ENCODE results near the gene YWHAB. TPM values are rescaled to one million over a fixed set of nuclear protein-coding genes. Genes with fewer than 3 reads are reported as not detected.

The YWHAB gene
- total and polyA plus RNA-seq, 2 donors (not counting 1 experiment from before 2014, with no cell fraction given) = 80.3 to 200 TPM

- H3K9ac ChIP-seq (ENCODE audit: low read length) = no peak overlapping the region
- H3K4me1 ChIP-seq (ENCODE audit: control insufficient read depth in 2 of 2, insufficient read depth in 2 of 2, low read length in 2 of 2) = no peaks in the 10 kb centered on the region
- H3K27ac Mint-ChIP-seq = no peak overlapping the region
- no peaks in the 10 kb centered on the region for H4K20me1 ChIP-seq (ENCODE audit: control insufficient read depth, insufficient read depth, low read length, poor library complexity, severe bottlenecking)
- DNase-seq (no peak), ATAC-seq (ENCODE audit: low read depth) (no peak)
- no peaks in the 10 kb centered on the region for H3K9me3 ChIP-seq (ENCODE audit: control extremely low read depth in 1 of 3, control insufficient read depth in 2 of 3, insufficient read depth in 1 of 3, low read length in 2 of 3)
- H3K79me2 ChIP-seq (ENCODE audit: control insufficient read depth, insufficient read depth, low read length) = no peaks in the 10 kb centered on the region
- TF ChIP-seq, protein P1, sequence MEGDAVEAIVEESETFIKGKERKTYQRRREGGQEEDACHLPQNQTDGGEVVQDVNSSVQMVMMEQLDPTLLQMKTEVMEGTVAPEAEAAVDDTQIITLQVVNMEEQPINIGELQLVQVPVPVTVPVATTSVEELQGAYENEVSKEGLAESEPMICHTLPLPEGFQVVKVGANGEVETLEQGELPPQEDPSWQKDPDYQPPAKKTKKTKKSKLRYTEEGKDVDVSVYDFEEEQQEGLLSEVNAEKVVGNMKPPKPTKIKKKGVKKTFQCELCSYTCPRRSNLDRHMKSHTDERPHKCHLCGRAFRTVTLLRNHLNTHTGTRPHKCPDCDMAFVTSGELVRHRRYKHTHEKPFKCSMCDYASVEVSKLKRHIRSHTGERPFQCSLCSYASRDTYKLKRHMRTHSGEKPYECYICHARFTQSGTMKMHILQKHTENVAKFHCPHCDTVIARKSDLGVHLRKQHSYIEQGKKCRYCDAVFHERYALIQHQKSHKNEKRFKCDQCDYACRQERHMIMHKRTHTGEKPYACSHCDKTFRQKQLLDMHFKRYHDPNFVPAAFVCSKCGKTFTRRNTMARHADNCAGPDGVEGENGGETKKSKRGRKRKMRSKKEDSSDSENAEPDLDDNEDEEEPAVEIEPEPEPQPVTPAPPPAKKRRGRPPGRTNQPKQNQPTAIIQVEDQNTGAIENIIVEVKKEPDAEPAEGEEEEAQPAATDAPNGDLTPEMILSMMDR (IDR thresholded peaks at IDR 0.05) = no peak
- TF ChIP-seq EZH2 (IDR thresholded peaks at IDR 0.05; ENCODE audit: borderline replicate concordance, insufficient read depth, low read depth, low read length, poor library complexity, severe bottlenecking) = no peak
- H3K27me3 Mint-ChIP-seq = no peaks in the 10 kb centered on the region
- H3K4me2 ChIP-seq (replicated peaks; ENCODE audit: low read depth, low read length, poor library complexity, severe bottlenecking) = no peak overlapping the region
- intact Hi-C loops (cut with micrococcal nuclease) = no loop called here
- H3K4me3 ChIP-seq (ENCODE audit: control extremely low read depth in 1 of 5, extremely low read depth in 1 of 5, insufficient read depth in 1 of 5, low read depth in 2 of 5, low read length in 4 of 5) = no peak overlapping the region
- no peak overlapping the region for H3K4me3 Mint-ChIP-seq
- H3K36me3 ChIP-seq (replicated peaks in 1 of 2; ENCODE audit: control extremely low read depth in 1 of 2, control insufficient read depth in 1 of 2, extremely low read depth in 1 of 2, insufficient read depth in 2 of 2, low read length in 1 of 2) = peaks cover 0 to 28% of the 10 kb centered on the region in 2 experiments
- H3K4me1 Mint-ChIP-seq = no peaks in the 10 kb centered on the region
- 98% methylated on average over 11 of the region's 12 CpGs for WGBS (ENCODE audit: insufficient coverage)
- H3K27ac ChIP-seq (ENCODE audit: low read length in 2 of 2) = no peak overlapping the region
- POLR2A ChIA-PET = no interaction called here
- H3K27me3 ChIP-seq (replicated peaks in 1 of 4; ENCODE audit: control extremely low read depth in 1 of 4, control insufficient read depth in 3 of 4, insufficient read depth in 4 of 4, low read length in 3 of 4) = no peaks in the 10 kb centered on the region
- no peaks in the 10 kb centered on the region for H3K9me3 Mint-ChIP-seq (ENCODE audit: insufficient read depth)
- CTCF ChIA-PET = no interaction called here
- H2AFZ ChIP-seq (ENCODE audit: insufficient read depth, low read depth, low read length, poor library complexity, severe bottlenecking) = no peak overlapping the region
These were observed 31.1 kb downstream of the YWHAB start for GRCh38 chr20:44916586-44916985.

GRCh38 chr20:44917399-44917798 is 31.9 kb downstream of the YWHAB start:
- ChIA-PET CTCF (no interaction called here), POLR2A (no interaction called here)
- no peaks in the 10 kb centered on the region for H3K9me3 ChIP-seq (ENCODE audit: control extremely low read depth in 1 of 3, control insufficient read depth in 2 of 3, insufficient read depth in 1 of 3, low read length in 2 of 3)
- no peak overlapping the region for H3K9ac ChIP-seq (ENCODE audit: low read length)
- H3K27me3 ChIP-seq (replicated peaks in 1 of 4; ENCODE audit: control extremely low read depth in 1 of 4, control insufficient read depth in 3 of 4, insufficient read depth in 4 of 4, low read length in 3 of 4) = no peaks in the 10 kb centered on the region
- H3K27ac ChIP-seq (ENCODE audit: low read length in 2 of 2) = no peak overlapping the region
- Mint-ChIP-seq H3K27me3 (no peaks in the 10 kb centered on the region), H3K4me3 (no peak overlapping the region), H3K4me1 (no peaks in the 10 kb centered on the region), H3K27ac (no peak overlapping the region), H3K9me3 (ENCODE audit: insufficient read depth) (no peaks in the 10 kb centered on the region)
- H3K4me2 ChIP-seq (replicated peaks; ENCODE audit: low read depth, low read length, poor library complexity, severe bottlenecking) = no peak overlapping the region
- intact Hi-C loops (cut with micrococcal nuclease) = no loop called here
- no peak overlapping the region for H2AFZ ChIP-seq (ENCODE audit: insufficient read depth, low read depth, low read length, poor library complexity, severe bottlenecking)
- H3K36me3 ChIP-seq (replicated peaks in 1 of 2; ENCODE audit: control extremely low read depth in 1 of 2, control insufficient read depth in 1 of 2, extremely low read depth in 1 of 2, insufficient read depth in 2 of 2, low read length in 1 of 2) = peaks cover 0 to 28% of the 10 kb centered on the region in 2 experiments
- H4K20me1 ChIP-seq (ENCODE audit: control insufficient read depth, insufficient read depth, low read length, poor library complexity, severe bottlenecking) = no peaks in the 10 kb centered on the region
- H3K79me2 ChIP-seq (ENCODE audit: control insufficient read depth, insufficient read depth, low read length) = no peaks in the 10 kb centered on the region
- no peak overlapping the region for H3K4me3 ChIP-seq (ENCODE audit: control extremely low read depth in 1 of 5, extremely low read depth in 1 of 5, insufficient read depth in 1 of 5, low read depth in 2 of 5, low read length in 4 of 5)
- no peaks in the 10 kb centered on the region for H3K4me1 ChIP-seq (ENCODE audit: control insufficient read depth in 2 of 2, insufficient read depth in 2 of 2, low read length in 2 of 2)
- DNase-seq (no peak), ATAC-seq (ENCODE audit: low read depth) (no peak)
- no CpG with 5 or more reads among the region's 2 CpGs for WGBS (ENCODE audit: insufficient coverage)
- TF ChIP-seq EZH2 (IDR thresholded peaks at IDR 0.05; ENCODE audit: borderline replicate concordance, insufficient read depth, low read depth, low read length, poor library complexity, severe bottlenecking) = no peak
- TF ChIP-seq, protein P1 (IDR thresholded peaks at IDR 0.05) = no peak

Measured in B cell (primary cell).